ENCODE measurements around the gene ESR2.

The ESR2 gene

GRCh38 chr14:64217308-64217707, 76.9 kb downstream of the ESR2 start:
- Histone ChIP-seq H3K27ac (ENCODE audit: low read length) (peak overlapping the region; percentile 63), H3K36me3 (replicated peaks; ENCODE audit: low read depth, low read length) (peaks cover 15% of the 10 kb centered on the region), H3K79me2 (ENCODE audit: low read length) (no peaks in the 10 kb centered on the region), H4K20me1 (ENCODE audit: insufficient read depth, low read length) (no peaks in the 10 kb centered on the region), H3K4me2 (ENCODE audit: low read length) (peak overlapping the region; percentile 82), H2AFZ (ENCODE audit: low read depth, low read length) (no peak overlapping the region), H3K27me3 (ENCODE audit: low read depth, low read length) (no peaks in the 10 kb centered on the region), H3K4me1 (ENCODE audit: low read length) (peaks cover 27% of the 10 kb centered on the region), H3K4me3 (ENCODE audit: low read length) (peak overlapping the region; percentile 47; the same call in 1 of the 2 replicates), H3K9me3 (ENCODE audit: insufficient read depth, low read length) (no peaks in the 10 kb centered on the region), H3K9ac (ENCODE audit: low read length) (no peak overlapping the region)
- TF ChIP-seq CTCF (IDR thresholded peaks at IDR 0.05; ENCODE audit: low read depth, low read length), result no peak
- no peak for TF ChIP-seq EZH2phosphoT487 (IDR thresholded peaks at IDR 0.05; ENCODE audit: low read depth)

GRCh38 chr14:64215978-64216377, 78.2 kb downstream of the ESR2 start:
- Histone ChIP-seq H3K4me2 (ENCODE audit: low read length) (no peak overlapping the region), H3K4me3 (ENCODE audit: low read length) (no peak overlapping the region), H3K4me1 (ENCODE audit: low read length) (peaks cover 30% of the 10 kb centered on the region), H3K79me2 (ENCODE audit: low read length) (no peaks in the 10 kb centered on the region), H2AFZ (ENCODE audit: low read depth, low read length) (no peak overlapping the region), H4K20me1 (ENCODE audit: insufficient read depth, low read length) (no peaks in the 10 kb centered on the region), H3K27ac (ENCODE audit: low read length) (no peak overlapping the region), H3K27me3 (ENCODE audit: low read depth, low read length) (no peaks in the 10 kb centered on the region), H3K9ac (ENCODE audit: low read length) (no peak overlapping the region), H3K36me3 (replicated peaks; ENCODE audit: low read depth, low read length) (peaks cover 22% of the 10 kb centered on the region), H3K9me3 (ENCODE audit: insufficient read depth, low read length) (no peaks in the 10 kb centered on the region)
- no peak for TF ChIP-seq CTCF (IDR thresholded peaks at IDR 0.05; ENCODE audit: low read depth, low read length)
- TF ChIP-seq EZH2phosphoT487 (IDR thresholded peaks at IDR 0.05; ENCODE audit: low read depth), result no peak

DNA sequence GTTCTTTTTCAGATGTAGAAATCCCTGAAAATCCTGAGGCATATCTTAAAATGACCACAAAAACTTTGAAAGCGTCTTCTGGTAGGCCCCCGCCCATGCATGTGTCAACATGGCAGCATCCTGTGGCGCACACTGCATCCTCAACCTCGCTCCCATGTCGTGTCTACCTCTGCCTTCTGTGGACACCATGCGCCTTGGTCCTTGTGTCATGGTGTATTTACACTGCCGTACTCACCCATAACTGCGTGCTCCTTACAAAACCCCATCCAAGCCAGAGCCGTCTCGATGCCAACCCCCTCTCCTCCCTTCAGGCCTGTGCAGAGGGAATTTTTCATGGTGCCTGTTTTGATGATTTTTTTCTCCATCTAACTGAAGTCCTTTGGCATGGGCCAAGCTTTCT, 78.9 kb downstream of the ESR2 start:
- Histone ChIP-seq H3K4me2 (ENCODE audit: low read length) (no peak overlapping the region), H3K27me3 (ENCODE audit: low read depth, low read length) (no peaks in the 10 kb centered on the region), H3K27ac (ENCODE audit: low read length) (no peak overlapping the region), H4K20me1 (ENCODE audit: insufficient read depth, low read length) (no peaks in the 10 kb centered on the region), H3K9ac (ENCODE audit: low read length) (no peak overlapping the region), H3K9me3 (ENCODE audit: insufficient read depth, low read length) (no peaks in the 10 kb centered on the region), H3K79me2 (ENCODE audit: low read length) (no peaks in the 10 kb centered on the region), H3K4me1 (ENCODE audit: low read length) (peaks cover 37% of the 10 kb centered on the region), H2AFZ (ENCODE audit: low read depth, low read length) (no peak overlapping the region), H3K4me3 (ENCODE audit: low read length) (no peak overlapping the region), H3K36me3 (replicated peaks; ENCODE audit: low read depth, low read length) (peaks cover 22% of the 10 kb centered on the region)
- TF ChIP-seq EZH2phosphoT487 (IDR thresholded peaks at IDR 0.05; ENCODE audit: low read depth), result no peak
- no peak for TF ChIP-seq CTCF (IDR thresholded peaks at IDR 0.05; ENCODE audit: low read depth, low read length)

GRCh38 chr14:64213853-64214570, 80.2 kb downstream of the ESR2 start:
- Histone ChIP-seq H3K27ac (ENCODE audit: low read length) (no peak overlapping the region), H3K4me1 (ENCODE audit: low read length) (peaks cover 45% of the 10 kb centered on the region)

More at GRCh38 chr14:64213853-64214570, 80.2 kb downstream of the ESR2 start:
- Histone ChIP-seq H3K27me3 (ENCODE audit: low read depth, low read length) (no peaks in the 10 kb centered on the region), H3K4me3 (ENCODE audit: low read length) (no peak overlapping the region), H3K36me3 (replicated peaks; ENCODE audit: low read depth, low read length) (peaks cover 22% of the 10 kb centered on the region), H3K9ac (ENCODE audit: low read length) (no peak overlapping the region), H3K4me2 (ENCODE audit: low read length) (no peak overlapping the region), H3K79me2 (ENCODE audit: low read length) (no peaks in the 10 kb centered on the region), H3K9me3 (ENCODE audit: insufficient read depth, low read length) (no peaks in the 10 kb centered on the region), H2AFZ (ENCODE audit: low read depth, low read length) (no peak overlapping the region), H4K20me1 (ENCODE audit: insufficient read depth, low read length) (no peaks in the 10 kb centered on the region)
- TF ChIP-seq CTCF (IDR thresholded peaks at IDR 0.05; ENCODE audit: low read depth, low read length) (no peak), EZH2phosphoT487 (IDR thresholded peaks at IDR 0.05; ENCODE audit: low read depth) (no peak)

Measured in OCI-LY3 (cell line).